GM19328 (cell line): ENCODE results near the gene PPM1B.
"Not testable (repeated sequence)": the region's sequence is repeated elsewhere in the genome, so short reads cannot be mapped to it uniquely, and the experiment has no call there.

ENCODE experiments used
- ATAC-seq: cut with Tn5 transposase; IDR thresholded peaks from one replicate; pipeline ENCODE4 v1.9.1; 2021; ENCODE audit warnings: mild to moderate bottlenecking, moderate library complexity; ENCODE audit not compliant: unreplicated experiment

Gene PPM1B

GRCh38 chr2:44168681-44169154 lies at the start of gene PPM1B:
Gene PPM1B, plus strand, starts transcription at chr2:44168875. Its CDS starts 32,325 bp downstream, at chr2:44201200.
- peak; percentile 63 for ATAC-seq

- no peak for ATAC-seq
Measured at GRCh38 chr2:44119878-44120277, 48.8 kb upstream of the PPM1B start.

DNA sequence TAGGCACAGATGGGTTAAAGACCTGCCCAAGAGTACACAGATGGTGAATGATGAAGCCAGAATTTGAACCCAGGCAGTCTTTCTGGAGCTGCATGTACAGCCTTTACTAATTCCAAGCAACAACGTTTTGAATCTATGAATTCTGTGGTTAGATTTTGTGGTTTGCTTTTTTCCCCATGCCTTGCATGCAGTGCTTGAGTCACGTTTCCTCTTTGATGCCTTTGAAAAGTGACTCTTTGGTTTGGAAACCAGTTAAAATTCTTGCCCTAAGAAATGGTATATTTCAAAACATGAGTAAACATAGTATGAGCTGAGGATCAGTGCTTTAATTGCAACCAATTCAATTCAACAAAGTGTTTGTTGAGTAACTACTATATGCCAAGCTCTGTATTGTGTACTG lies 48.2 kb upstream of the PPM1B start:
- ATAC-seq, result no peak

DNA sequence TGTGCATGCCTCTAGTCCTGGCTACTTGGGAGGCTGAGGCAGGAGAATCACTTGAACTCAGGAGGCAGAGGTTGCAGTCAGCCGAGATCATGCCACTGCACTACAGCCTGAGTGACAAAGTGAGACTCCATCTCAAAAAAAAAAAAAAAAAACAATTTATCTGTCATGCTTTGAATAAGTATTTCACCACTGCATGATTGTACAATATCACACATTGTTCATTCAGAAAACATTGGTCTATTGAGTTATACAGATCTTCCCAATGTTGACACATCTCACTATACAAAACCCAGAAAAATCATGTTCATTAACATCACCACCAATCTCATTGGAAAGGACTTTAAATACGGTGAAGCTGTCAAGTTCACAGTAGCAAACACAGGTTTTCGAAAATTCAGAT lies 46.8 kb upstream of the PPM1B start:
- ATAC-seq, result no peak

DNA sequence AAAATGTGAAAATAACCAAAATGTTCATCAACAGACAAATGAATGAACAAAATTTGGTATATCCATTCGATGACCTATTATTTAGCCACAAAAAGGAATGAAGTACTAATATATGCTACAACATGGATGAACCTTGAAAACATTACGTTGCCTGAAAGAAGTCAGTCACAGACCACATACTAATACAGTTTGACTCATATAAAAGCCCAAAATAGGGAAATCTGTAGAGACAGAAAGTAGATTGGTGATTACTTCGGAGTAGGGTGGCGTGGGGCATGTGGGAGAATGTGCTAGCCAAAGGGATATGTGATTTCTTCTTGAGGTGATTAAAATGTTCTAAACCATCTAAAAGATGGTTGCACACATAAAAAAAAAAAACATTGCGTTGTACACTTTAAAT lies 44.2 kb upstream of the PPM1B start:
- no peak for ATAC-seq

DNA sequence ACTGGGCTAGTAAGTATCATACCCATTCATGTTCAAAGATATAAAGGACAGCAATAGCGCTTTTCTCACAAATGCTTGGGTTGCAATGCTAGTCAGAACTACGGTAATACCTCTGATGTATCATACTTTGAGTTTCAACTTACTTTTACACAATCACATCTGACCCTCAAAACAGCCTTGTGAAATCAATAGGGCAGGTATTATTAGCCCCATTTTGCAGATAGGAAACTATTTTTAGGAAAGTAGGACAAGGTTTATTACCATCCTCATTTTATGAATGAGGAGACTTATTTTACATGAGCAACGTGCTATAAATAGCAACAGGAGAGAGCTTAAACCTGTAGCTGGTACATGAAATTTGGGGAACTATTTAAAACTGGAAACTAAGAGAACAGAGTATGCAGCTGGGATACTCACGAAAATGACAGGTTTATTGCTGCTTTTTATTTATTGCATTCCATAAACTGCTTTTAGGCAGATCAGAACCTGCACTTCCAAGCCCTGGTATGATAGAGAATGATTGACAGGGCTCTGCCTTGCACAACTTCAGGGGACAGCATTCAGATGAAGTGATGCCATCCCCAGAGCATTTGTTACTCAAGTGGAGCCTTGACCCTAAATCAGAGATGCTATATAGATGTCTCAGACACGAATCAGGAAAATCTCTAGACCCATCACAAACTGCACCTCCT lies 42.4 kb upstream of the PPM1B start:
- no peak for ATAC-seq

GRCh38 chr2:44130441-44130840 lies 38.2 kb upstream of the PPM1B start:
- ATAC-seq, result no peak

DNA sequence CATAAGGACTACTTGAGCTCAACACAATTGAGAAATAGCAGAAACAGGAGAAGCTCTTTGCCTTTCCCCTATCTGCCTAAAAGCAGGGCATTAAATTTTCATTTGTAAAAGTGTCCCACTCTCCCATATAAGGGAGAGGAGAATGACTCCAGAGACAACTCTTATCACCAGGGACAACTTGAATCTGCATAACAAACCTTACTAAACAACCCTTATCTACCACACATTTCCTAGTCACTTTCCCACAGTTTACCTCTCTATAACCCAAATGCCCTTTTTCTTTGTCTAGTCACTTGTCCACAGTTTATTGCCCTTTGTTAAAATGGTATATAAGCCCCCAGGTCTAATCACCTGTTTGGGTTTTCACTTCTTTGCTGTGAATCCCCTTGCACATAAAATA lies 37.5 kb upstream of the PPM1B start:
- ATAC-seq, result no peak

DNA sequence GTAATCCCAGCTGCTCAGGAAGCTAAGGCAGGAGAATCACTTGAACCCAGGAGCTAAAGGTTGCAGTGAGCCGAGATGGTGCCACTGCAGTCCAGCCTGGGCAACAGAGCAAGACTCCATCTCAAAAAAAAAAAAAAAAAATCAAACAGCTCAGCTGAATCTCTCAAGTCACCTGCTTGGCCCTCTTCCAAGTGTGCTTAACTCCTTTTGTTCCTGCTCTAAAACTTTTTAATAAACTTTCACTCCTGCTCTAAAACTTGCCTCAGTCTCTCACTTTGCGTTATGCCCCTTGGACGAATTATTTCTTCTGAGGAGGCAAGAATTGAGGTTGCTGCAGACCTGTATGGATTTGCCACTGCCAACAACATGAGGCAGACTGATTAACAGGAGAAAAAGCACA lies 35.1 kb upstream of the PPM1B start:
- ATAC-seq, result not testable (repeated sequence)

GRCh38 chr2:44134848-44135247 lies 33.8 kb upstream of the PPM1B start:
- ATAC-seq, result no peak

- ATAC-seq, result no peak
Measured at GRCh38 chr2:44135296-44135695, 33.4 kb upstream of the PPM1B start.

DNA sequence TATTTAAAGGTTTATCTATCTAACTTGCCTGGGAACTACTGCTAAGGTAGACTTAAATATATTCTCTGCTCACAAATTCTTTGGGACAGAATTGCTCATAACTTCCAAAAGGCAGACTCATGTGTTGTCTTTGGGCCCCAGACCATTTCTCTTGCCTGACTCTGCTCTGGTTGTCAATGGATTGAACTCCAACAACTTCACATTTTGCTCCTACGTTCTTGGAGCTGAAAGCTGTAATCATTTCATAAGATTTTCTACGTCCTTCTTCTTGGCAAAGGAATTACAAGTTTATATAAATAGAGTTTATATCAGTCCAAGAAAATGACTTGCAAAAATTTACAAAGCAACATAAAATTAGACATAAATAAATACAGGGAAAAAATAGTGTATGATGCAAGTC lies 32.9 kb upstream of the PPM1B start:
- ATAC-seq, result no peak

- ATAC-seq, result no peak
Measured at GRCh38 chr2:44136252-44136651, 32.4 kb upstream of the PPM1B start.

DNA sequence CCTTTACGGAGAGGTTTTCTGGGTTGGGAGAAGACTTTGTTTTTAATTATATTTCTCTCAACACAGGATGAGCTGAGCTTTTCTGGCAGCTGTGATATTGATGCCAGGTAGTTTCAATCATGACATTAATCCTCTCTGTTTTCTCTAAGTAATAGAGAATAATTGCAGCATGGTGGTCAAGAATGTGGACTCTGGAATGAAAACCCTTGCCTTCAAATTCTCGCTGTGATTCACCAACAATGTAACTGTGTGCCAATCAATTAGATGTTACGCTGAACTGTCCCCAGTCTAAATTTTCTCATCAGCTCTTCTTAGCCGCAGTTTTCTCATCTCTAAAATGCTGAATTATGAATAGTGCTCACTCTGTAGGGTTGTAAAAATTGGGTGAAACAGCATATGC lies 31.6 kb upstream of the PPM1B start:
- ATAC-seq, result no peak

DNA sequence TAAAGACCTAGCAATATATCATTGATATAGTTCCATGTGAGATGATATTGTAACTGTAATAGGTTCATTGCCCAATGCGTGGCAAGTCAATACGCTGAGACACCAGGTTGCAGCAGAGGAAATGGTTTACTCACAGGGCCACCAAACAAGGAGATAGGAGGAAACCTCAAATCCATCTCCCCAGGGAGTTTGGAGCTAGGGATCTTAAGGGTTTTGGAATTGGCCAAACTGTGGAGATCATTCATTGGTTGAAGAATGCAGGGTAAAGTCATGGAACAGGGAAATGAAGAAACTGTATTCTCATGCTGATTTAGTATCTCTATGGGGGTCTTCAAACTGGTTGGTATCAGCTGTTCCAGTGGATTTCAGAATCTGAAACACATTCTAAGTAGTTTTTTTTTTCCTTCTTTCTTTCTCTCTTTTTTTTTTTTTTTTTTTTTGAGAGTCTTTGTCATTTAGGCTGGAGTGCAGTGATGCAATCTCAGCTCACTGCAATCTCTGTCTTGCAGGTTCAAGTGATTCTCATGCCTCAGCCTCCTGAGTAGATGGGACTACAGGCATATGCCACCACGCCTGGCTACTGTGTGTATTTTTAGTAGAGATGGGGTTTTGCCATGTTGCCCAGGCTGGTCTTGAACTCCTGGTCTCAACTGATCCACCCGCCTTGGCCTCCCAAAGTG lies 30.7 kb upstream of the PPM1B start:
- ATAC-seq, result no peak

- ATAC-seq, result no peak
Measured at GRCh38 chr2:44139741-44140140, 28.9 kb upstream of the PPM1B start.

DNA sequence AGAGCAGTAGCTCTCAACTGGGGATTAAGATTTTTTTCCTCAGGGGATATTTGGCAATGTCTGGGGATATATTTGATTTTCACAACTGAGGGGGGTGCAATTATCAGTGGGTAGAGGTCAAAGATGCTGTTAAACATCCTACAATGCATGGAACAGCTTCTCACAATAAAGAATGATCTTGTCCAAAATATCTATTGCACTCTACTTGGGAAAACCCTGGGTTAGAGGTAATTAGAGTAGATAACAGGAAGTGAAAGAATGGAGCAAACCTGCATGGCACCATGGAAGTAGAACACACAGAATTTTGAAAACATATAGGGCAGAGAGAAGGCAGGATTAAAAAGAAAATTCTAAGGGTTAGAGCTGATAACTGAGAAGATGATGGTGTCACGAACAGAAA lies 26.4 kb upstream of the PPM1B start:
- no peak for ATAC-seq

GRCh38 chr2:44143701-44144100 lies 25.0 kb upstream of the PPM1B start:
- no peak for ATAC-seq

- no peak for ATAC-seq
Measured at GRCh38 chr2:44148999-44149398, 19.7 kb upstream of the PPM1B start.

- no peak for ATAC-seq
Measured at GRCh38 chr2:44150473-44150872, 18.2 kb upstream of the PPM1B start.

DNA sequence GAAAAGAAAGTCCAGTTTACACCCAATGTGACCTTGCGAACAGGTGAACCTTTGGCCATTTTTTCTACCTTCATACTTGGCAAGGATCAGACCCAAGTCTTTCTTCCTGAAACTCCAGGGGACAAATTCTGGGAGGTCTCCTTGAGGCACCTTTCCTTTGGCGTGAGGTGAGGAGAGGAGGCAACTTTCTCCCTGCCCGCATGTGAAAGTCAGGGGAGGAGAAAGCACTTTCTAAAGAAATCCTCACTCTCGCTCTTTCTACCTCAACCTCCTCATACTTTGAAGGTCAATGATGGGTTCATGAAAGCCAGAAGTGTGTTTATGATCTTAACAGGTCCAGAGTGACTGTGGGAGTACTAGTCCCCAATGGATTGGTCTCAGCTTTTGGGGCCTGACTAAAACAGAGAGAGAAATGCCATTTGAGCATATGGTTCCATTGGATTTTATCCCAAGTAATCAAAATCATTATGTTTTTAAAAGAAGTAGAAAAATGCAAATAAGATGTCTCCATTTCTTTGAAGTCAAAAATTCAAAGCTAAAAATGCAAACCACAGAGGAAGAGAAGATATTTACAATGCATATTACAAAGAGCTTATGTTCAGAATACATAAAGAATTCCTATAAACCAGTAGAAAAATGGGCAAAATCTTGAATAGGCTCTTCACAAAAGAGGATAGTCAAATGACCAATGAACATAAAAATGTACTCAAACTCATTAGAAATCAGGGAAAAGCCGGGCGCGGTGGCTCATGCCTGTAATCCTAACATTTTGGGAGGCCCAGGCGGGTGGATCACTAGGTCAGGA lies 15.6 kb upstream of the PPM1B start:
- ATAC-seq, result no peak
